SK-MEL-5 (cell line): Measurements from ENCODE around the gene CACYBP. TPM values are rescaled to one million over a fixed set of nuclear protein-coding genes. Genes with fewer than 3 reads are reported as not detected.
A peak's percentile ranks its signal among the peaks of the same experiment; 100 is the strongest.

ENCODE experiments used
- DNase-seq: peaks from one replicate; pipeline ENCODE4 v3.0.0-alpha.2; 2016; ENCODE audit warnings: low read depth, low spot score
- in situ Hi-C: cut with HindIII; loops from 2 replicates; pipeline ENCODE4 v1.10.0; 2016; ENCODE audit warnings: low sequenced_read_pairs, high pct_unique_total_duplicates, low pct_unique_long_range_greater_than_20kb
- polyA plus RNA-seq, 2 experiments: library from polyadenylated mRNA; depleted of rRNA; stranded (reverse); fragments of >200 nt; gene quantifications; 2 replicates each; pipeline ENCODE4 v1.2.3, GENCODE V29; 2015
- total RNA-seq: library from RNA; depleted of rRNA; stranded (reverse); fragments of >200 nt; shearing (Covaris generic); gene quantifications from 2 replicates; pipeline ENCODE4 v1.2.3, GENCODE V29; 2014; rRNA removed

Gene CACYBP, protein sequence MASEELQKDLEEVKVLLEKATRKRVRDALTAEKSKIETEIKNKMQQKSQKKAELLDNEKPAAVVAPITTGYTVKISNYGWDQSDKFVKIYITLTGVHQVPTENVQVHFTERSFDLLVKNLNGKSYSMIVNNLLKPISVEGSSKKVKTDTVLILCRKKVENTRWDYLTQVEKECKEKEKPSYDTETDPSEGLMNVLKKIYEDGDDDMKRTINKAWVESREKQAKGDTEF
- total RNA-seq = 446 and 485 TPM in 2 replicates
- polyA plus RNA-seq (2015; cell fraction: cytosol; rRNA removed) = 139 and 161 TPM in 2 replicates
- polyA plus RNA-seq (2015; cell fraction: nucleus; rRNA removed) = 39.6 and 106 TPM in 2 replicates

GRCh38 chr1:174999936-175000696 lies at the start of gene CACYBP:
CACYBP (plus strand) TSS chr1:174999947; CDS start chr1:175000181, 234 bp downstream.
- in situ Hi-C loops = no loop called here
- peak; percentile 36 for DNase-seq

DNA sequence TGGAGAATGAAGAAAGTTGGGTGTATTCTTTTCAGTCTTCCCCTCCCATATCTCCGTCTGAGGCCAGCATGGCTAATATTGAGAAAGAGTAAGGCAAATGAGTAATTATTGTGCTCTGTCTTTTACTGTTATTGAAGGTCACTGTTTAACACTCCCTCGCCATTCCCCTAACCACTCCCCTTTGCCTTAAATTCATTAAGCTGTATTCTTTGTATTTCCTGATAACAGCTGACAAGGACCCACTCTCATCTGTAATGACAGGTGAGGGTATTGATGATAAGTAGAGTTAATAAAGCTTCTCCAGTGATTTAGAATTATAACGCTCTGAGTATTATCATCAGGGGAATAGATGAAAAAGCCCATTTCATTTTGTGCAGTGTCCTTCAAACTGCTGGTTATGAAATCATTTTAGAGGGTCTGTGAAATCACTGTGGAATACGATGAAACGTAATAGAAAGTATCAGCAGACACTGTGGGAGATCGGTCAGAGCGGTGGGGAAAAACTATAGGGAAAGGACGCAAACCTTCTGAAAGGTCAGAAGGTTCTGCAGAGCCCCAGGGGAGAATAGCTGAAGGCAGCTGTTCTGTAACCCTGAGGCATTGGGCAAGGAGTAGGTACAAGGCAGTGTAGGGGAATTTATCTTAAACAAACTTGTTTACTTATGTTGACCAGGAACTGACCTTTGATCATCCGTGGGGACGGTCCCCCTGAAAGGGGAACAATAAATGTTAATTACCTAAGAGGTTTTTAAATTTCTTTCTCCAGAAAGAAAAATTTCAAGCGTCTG lies 46.3 kb upstream of the CACYBP start:
- DNase-seq = no peak
- in situ Hi-C loops = no loop called here

GRCh38 chr1:174954073-174954460 lies 45.7 kb upstream of the CACYBP start:
- no peak for DNase-seq
- in situ Hi-C loops = no loop called here

GRCh38 chr1:174954671-174955669 lies 44.8 kb upstream of the CACYBP start:
- in situ Hi-C loops = no loop called here
- DNase-seq = no peak

- no peak for DNase-seq
- in situ Hi-C loops = no loop called here
Observed at GRCh38 chr1:174956086-174956485, 43.7 kb upstream of the CACYBP start.

DNA sequence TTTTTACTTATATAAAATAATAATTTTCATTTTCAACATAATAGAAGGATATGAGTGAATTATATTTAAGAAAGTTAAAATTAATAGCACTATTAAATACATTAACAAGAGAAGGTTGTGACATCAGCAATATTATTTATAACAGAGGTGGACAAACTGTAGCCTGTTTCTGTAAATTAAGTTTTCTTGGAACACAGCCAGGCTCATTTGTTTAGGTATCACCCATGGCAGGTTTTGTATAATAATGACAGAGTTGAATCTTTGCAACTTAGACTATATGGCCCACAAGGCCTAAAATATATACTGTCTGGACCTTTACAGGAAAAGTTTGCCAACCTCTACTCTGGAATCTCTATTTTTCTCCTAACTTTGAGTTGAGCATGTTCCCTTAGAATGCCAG lies 42.8 kb upstream of the CACYBP start:
- no peak for DNase-seq
- in situ Hi-C loops = no loop called here

GRCh38 chr1:174957829-174958228 lies 41.9 kb upstream of the CACYBP start:
- in situ Hi-C loops = no loop called here
- DNase-seq = no peak

DNA sequence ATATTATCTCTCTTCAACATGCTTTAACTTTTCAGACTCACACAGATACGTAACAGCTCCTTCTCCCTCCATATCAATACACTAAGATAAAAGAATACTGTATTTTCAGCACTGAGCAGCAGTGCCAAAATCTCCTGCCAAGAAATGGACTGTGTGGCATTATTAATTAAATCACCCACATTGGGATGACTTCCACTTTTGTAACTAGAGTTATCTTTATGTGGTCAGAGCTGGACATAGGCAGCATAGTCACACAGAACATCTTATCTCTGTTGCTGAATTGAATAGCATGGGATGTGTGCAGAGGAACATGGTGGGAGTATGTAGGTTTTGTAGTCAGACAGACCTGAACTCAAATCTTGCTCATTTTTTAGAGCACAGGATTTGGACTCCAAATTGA lies 41.4 kb upstream of the CACYBP start:
- in situ Hi-C loops = no loop called here
- no peak for DNase-seq

DNA sequence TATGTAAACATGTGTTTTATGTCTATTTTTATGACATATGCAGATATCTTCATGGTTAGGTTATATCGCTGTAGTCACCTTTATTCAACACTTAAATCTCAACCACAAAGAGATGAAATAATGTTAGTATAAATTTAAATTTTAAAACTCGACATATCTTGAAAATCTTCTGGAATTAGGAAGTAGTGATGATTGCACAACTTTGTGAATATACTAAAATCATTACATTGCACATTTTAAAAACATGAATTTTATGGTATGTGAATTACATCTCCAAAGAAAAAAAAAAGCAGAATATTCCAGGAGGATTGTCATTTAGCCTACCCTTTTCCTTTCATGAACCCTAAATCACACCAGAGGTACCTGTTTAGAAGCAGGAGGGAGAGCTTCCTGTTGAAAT lies 39.4 kb upstream of the CACYBP start:
- in situ Hi-C loops = no loop called here
- DNase-seq = no peak

DNA sequence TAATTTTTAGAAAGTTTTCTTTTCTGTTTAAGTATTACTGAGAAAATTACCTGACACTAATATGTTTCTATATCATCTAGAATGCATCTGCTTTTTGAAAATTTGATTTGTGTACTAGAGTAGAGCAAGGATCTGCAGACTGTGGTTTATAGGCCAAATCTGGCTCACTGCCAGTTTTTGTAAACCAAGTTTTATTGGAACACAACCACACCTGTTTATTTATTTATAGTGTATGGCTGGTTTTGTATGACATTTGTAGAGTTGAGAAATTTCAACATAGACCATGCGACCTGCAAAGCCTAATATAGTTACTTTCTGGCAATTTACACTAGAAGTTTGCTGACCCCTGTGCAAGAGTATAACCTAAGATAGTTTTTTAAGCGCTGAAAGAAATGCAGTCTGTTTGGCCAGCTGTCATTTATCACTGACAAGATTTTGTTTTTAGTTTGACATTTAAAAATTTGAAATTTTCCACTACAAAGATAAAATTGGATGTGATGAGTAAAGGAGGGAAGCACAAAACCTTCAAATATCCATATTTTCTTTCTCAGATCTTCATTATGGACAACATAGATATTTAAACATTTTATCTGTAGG lies 36.1 kb upstream of the CACYBP start:
- in situ Hi-C loops = no loop called here
- no peak for DNase-seq

DNA sequence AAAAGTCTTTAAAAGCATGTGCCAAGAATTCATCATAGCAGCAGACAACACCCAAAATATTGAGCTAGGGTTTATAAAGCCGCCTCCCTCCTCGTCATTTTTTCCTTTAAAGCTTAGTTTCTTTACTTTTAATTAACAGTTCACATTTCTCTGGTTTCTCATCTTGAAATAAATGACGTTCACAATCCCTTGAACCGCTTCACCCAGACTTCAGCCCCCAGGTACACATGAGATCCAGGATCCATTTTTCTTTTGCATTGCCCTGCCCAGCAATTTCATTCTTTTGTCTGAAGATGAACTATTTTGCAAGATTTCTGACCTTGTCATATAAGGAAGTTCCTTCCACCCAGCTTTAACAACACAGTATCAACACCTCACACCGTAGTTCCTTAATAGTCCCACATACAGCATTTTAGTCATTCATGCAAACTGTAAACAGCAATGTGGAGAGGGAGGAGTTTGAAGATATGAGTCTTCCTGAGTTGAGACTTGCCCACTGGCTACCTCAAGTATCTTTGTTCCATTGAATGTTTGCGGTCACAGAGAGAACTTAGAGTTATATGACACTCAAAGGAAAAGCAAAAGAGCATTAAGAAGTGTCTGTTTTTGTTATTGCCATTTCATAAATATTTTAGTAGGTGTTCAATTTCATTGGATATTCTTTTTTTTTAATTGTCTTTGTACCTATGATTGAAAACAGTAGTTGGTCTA lies 35.3 kb upstream of the CACYBP start:
- no peak for DNase-seq
- in situ Hi-C loops = no loop called here

DNA sequence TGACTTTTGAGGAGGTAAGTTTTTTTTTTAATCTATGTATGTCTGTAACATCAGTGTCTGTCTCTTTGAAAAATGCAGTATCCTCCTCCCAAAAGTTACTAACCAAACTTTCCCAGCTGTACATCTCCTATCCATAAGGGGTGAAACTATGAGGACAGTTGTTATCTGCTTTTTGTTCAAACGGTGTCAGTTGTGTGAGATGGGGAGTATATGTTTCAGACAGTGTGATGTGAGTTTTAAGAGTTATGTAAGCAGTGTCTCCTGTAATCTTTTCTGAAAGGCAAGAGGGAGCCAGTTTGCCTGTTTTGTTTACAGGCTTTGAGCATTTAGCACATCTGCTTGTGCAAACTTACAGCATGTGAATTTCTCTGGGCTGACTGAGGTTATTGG lies 34.8 kb upstream of the CACYBP start:
- in situ Hi-C loops = no loop called here
- no peak for DNase-seq

DNA sequence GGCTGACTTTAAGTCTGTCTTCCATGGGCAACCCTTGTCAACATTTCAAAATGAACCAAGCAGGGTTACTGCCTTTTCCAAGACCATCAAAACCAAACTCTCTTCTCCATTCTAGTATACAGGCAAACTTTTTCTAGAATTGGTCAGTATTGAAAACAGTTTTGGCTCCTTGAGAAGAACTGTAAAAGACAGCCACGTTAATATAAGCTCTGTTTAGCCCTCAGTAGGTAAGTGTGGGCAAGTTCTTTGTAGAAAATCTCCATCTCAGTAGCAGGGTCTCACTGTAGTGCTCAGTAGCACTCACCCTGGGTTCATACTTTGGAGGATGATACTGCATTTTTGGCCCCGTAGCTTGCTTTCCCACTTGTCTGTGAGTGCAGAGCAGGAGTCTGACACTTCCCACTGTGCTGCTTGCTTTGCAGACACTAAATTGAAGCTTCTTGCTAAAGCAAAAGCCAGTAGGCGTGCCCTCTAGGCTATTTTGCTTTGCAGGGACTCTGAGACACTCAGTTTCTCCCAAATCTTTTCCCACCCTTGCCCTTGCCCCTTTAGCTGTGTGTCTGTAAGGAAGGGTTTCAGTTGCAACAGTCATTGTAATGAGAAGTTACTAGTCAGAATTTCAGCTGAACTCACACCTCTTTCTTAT lies 34.3 kb upstream of the CACYBP start:
- no peak for DNase-seq
- in situ Hi-C loops = no loop called here

- in situ Hi-C loops = no loop called here
- DNase-seq = no peak
Observed at GRCh38 chr1:174966008-174966572, 33.7 kb upstream of the CACYBP start.

GRCh38 chr1:174967845-174968705 lies 31.7 kb upstream of the CACYBP start:
- DNase-seq = peak; percentile 16
- in situ Hi-C loops = no loop called here
